Fibroblast of skin of left biceps (primary cell): Measurements from ENCODE around the gene CD4.
A peak's percentile ranks its signal among the peaks of the same experiment; 100 is the strongest.

Experiments
- DNase-seq, 2 experiments: peaks; one replicate each; pipeline ENCODE4 v3.0.0-alpha.2; 2013; ENCODE audit warnings: low read depth in 2 of 2

The CD4 gene

GRCh38 chr12:6765048-6765633 lies 24.2 kb upstream of the CD4 start:
- DNase-seq = no peak

GRCh38 chr12:6765634-6766581 lies 23.4 kb upstream of the CD4 start, which contains the start of gene PTMS:
Gene PTMS, plus strand, starts transcription at chr12:6766363. Its CDS starts 343 bp downstream, at chr12:6766706.
- peak; percentile 86 to 89 for DNase-seq

- DNase-seq = peak in 1 of 2 experiments; percentile 14
These were observed 22.5 kb upstream of the CD4 start for GRCh38 chr12:6766651-6767349.

- no peak for DNase-seq
These were observed 21.7 kb upstream of the CD4 start for GRCh38 chr12:6767353-6768319.

- no peak for DNase-seq
These were observed 20.9 kb upstream of the CD4 start for GRCh38 chr12:6768437-6768914.

- no peak for DNase-seq
These were observed 20.3 kb upstream of the CD4 start for GRCh38 chr12:6768990-6769389.

GRCh38 chr12:6769666-6770065 lies 19.7 kb upstream of the CD4 start:
- no peak for DNase-seq

GRCh38 chr12:6770094-6770493 lies 19.2 kb upstream of the CD4 start:
- no peak for DNase-seq

GRCh38 chr12:6770600-6770999 lies 18.7 kb upstream of the CD4 start:
- DNase-seq = no peak

- DNase-seq = no peak
These were observed 18.2 kb upstream of the CD4 start for GRCh38 chr12:6771091-6771495.

- no peak for DNase-seq
These were observed 17.6 kb upstream of the CD4 start for GRCh38 chr12:6771509-6772330.

- no peak for DNase-seq
These were observed 17.0 kb upstream of the CD4 start, which contains the start of gene LAG3 for GRCh38 chr12:6772331-6772695. Gene LAG3, plus strand, starts transcription at chr12:6772520. Its CDS starts 333 bp downstream, at chr12:6772853.

GRCh38 chr12:6772726-6773589 lies 16.4 kb upstream of the CD4 start:
- no peak for DNase-seq

GRCh38 chr12:6773590-6774351 lies 15.6 kb upstream of the CD4 start:
- no peak for DNase-seq

GRCh38 chr12:6774499-6775062 lies 14.7 kb upstream of the CD4 start:
- no peak for DNase-seq

- no peak for DNase-seq
These were observed 13.8 kb upstream of the CD4 start for GRCh38 chr12:6775185-6776174.

GRCh38 chr12:6777386-6777785 lies 11.9 kb upstream of the CD4 start:
- no peak for DNase-seq
